PC-3 (cell line): ENCODE results near the gene SYT11. TPM values are rescaled to one million over a fixed set of nuclear protein-coding genes. Genes with fewer than 3 reads are reported as not detected.

Source experiments
- ATAC-seq: fragments of 200-7000 bp; cut with Tn5 transposase; 2 replicates; pipeline ENCODE4 v1.9.1; 2020; ENCODE audit warnings: mild to moderate bottlenecking, moderate library complexity
- BruUV-seq: library from RNA; stranded (reverse); fragments of 400-500 nt; replicated peaks from 2 replicates; lab custom pipeline; 2021; lab: Mats Ljungman, UMichigan
- CTCF ChIA-PET: fragments of 300-600 bp; sonication (Branson Sonifier 250); formaldehyde crosslinking; loops from one replicate; lab custom pipeline; 2022; ENCODE audit warnings: antibody characterized with exemption; lab: Charles Lee
- POLR2A ChIA-PET: fragments of 300-600 bp; sonication (Branson Sonifier 250); formaldehyde crosslinking; loops from one replicate; lab custom pipeline; 2022; ENCODE audit warnings: antibody characterized with exemption; ENCODE audit not compliant: unreplicated experiment; lab: Charles Lee
- DNase-seq: peaks from one replicate; pipeline ENCODE4 v3.0.0-alpha.2; 2015
- H2AFZ ChIP-seq: fragments of 300-600 bp; sonication (generic); 2 replicates; pipeline ENCODE4 v1.6.0; 2016; ENCODE audit warnings: antibody characterized with exemption, low read length
- H3F3A ChIP-seq: fragments of 300-600 bp; sonication (generic); one replicate; pipeline ENCODE4 v1.6.0; 2017; ENCODE audit warnings: antibody characterized with exemption, low read length, control low read depth, mild to moderate bottlenecking; ENCODE audit not compliant: unreplicated experiment
- H3K27ac ChIP-seq: fragments of 300-600 bp; sonication (generic); 2 replicates; pipeline ENCODE4 v1.5.1; 2016; ENCODE audit warnings: mild to moderate bottlenecking, low read length
- H3K27me3 ChIP-seq: fragments of 300-600 bp; sonication (generic); 2 replicates; pipeline ENCODE4 v1.6.1; 2016; ENCODE audit warnings: low read length, mixed read lengths
- H3K36me3 ChIP-seq: fragments of 300-600 bp; sonication (generic); 2 replicates; pipeline ENCODE4 v1.6.1; 2016; ENCODE audit warnings: low read depth, mixed run types, low read length, mixed read lengths
- H3K4me1 ChIP-seq: fragments of 300-600 bp; sonication (generic); 2 replicates; pipeline ENCODE4 v1.5.1; 2016; ENCODE audit warnings: low read length; ENCODE audit not compliant: insufficient read depth
- H3K4me2 ChIP-seq: fragments of 300-600 bp; sonication (generic); 2 replicates; pipeline ENCODE4 v1.6.0; 2016; ENCODE audit warnings: low read length
- H3K4me3 ChIP-seq: fragments of 300-600 bp; sonication (generic); 2 replicates; pipeline ENCODE4 v1.5.1; 2016; ENCODE audit warnings: mild to moderate bottlenecking, low read length, mixed read lengths
- H3K79me2 ChIP-seq: fragments of 300-600 bp; sonication (generic); 2 replicates; pipeline ENCODE4 v1.6.1; 2017; ENCODE audit warnings: low read length, mixed read lengths
- H3K9ac ChIP-seq: fragments of 300-600 bp; sonication (generic); 2 replicates; pipeline ENCODE4 v1.6.0; 2016; ENCODE audit warnings: mild to moderate bottlenecking, low read length
- H3K9me2 ChIP-seq: fragments of 300-600 bp; sonication (generic); replicated peaks from 2 replicates; pipeline ENCODE4 v1.6.1; 2016; ENCODE audit warnings: mixed run types, low read length, mixed read lengths
- H3K9me3 ChIP-seq: fragments of 300-600 bp; sonication (generic); 2 replicates; pipeline ENCODE4 v1.6.1; 2016; ENCODE audit warnings: low read length, mixed read lengths
- H4K20me1 ChIP-seq: fragments of 300-600 bp; sonication (generic); 2 replicates; pipeline ENCODE4 v1.6.1; 2016; ENCODE audit warnings: low read length, mixed read lengths
- EZH2 ChIP-seq: fragments of 300-600 bp; sonication (generic); IDR thresholded peaks from one replicate; pipeline ENCODE4 v1.6.1; 2017; ENCODE audit warnings: antibody characterized with exemption, mild to moderate bottlenecking, low read length; ENCODE audit not compliant: unreplicated experiment
- EZH2phosphoT487 ChIP-seq: fragments of 300-600 bp; sonication (generic); IDR thresholded peaks from 2 replicates; pipeline ENCODE4 v1.6.1; 2018; ENCODE audit warnings: mild to moderate bottlenecking, antibody characterized with exemption, low read length, borderline replicate concordance
- intact Hi-C: fragments of 100-400 bp; cut with micrococcal nuclease; formaldehyde crosslinking; loops from 2 replicates; pipeline ENCODE4 v1.9.0; 2023
- total RNA-seq: library from RNA; depleted of rRNA; stranded (reverse); fragments of >200 nt; gene quantifications from 2 replicates; pipeline ENCODE4 v1.2.3, GENCODE V29; 2014
- TF ChIP-seq, protein P1 (sequence below): fragments of 300-600 bp; sonication (generic); conservative IDR thresholded peaks from 2 replicates; pipeline ENCODE4 v1.5.1; 2017; ENCODE audit warnings: antibody characterized with exemption, low read depth, mild to moderate bottlenecking, low read length

The SYT11 gene
- total RNA-seq, 1 experiment from 2014 or later = 0.44 TPM

DNA sequence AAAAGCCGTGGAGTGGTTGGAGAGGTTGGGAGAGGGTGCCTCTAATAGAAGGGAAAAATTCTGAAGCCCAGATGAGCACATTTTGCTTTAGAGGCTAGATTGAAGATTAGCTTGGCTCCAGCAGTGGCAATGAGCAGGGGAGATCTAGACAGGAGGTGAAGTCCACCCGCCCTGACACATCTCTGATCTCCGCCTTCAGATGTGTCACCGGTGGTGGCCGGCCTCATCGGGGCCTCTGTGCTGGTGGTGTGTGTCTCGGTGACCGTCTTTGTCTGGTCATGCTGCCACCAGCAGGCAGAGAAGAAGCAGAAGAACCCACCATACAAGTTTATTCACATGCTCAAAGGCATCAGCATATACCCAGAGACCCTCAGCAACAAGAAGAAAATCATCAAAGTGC is 8.4 kb downstream of the SYT11 start:
- intact Hi-C loops = no loop called here
- no peak overlapping the region for H3K4me3 ChIP-seq
- POLR2A ChIA-PET = no interaction called here

DNA sequence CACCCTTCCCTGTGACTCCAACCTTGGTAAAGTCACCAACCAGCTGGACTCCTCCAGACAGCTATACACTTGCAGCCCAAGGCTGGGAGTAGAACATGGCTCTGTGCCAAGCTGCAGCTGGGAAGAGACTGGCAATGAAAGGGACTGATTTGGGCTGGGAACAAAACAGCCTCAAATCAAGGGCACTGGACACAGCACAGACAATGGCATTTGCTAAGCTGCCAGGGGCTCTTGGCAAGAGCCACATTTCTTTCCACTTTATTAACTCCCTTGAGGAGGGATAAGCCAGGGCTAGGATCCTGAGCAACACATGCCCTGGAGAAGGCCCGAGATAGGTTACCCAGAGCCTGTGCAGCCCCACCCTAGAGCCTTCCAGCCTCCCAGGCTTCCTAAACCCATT is 12.0 kb downstream of the SYT11 start:
- no peak for ATAC-seq

More for the DNA sequence above, 8.4 kb downstream of the SYT11 start:
- BruUV-seq = no TSS peak
- Histone ChIP-seq H3K4me1 (no peaks in the 10 kb centered on the region), H3K79me2 (no peaks in the 10 kb centered on the region), H3K9ac (no peak overlapping the region), H2AFZ (no peak overlapping the region), H3K4me2 (no peak overlapping the region), H3K27ac (no peak overlapping the region), H3K36me3 (no peaks in the 10 kb centered on the region), H3K9me2 (no peaks in the 10 kb centered on the region), H3K9me3 (no peaks in the 10 kb centered on the region), H3F3A (no peaks in the 10 kb centered on the region), H4K20me1 (no peaks in the 10 kb centered on the region), H3K27me3 (peaks cover 2% of the 10 kb centered on the region)
- CTCF ChIA-PET = no interaction called here
- ATAC-seq (no peak), DNase-seq (no peak)
- TF ChIP-seq EZH2phosphoT487 (no peak), EZH2 (no peak)
- TF ChIP-seq, protein P1, sequence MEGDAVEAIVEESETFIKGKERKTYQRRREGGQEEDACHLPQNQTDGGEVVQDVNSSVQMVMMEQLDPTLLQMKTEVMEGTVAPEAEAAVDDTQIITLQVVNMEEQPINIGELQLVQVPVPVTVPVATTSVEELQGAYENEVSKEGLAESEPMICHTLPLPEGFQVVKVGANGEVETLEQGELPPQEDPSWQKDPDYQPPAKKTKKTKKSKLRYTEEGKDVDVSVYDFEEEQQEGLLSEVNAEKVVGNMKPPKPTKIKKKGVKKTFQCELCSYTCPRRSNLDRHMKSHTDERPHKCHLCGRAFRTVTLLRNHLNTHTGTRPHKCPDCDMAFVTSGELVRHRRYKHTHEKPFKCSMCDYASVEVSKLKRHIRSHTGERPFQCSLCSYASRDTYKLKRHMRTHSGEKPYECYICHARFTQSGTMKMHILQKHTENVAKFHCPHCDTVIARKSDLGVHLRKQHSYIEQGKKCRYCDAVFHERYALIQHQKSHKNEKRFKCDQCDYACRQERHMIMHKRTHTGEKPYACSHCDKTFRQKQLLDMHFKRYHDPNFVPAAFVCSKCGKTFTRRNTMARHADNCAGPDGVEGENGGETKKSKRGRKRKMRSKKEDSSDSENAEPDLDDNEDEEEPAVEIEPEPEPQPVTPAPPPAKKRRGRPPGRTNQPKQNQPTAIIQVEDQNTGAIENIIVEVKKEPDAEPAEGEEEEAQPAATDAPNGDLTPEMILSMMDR = no peak

DNA sequence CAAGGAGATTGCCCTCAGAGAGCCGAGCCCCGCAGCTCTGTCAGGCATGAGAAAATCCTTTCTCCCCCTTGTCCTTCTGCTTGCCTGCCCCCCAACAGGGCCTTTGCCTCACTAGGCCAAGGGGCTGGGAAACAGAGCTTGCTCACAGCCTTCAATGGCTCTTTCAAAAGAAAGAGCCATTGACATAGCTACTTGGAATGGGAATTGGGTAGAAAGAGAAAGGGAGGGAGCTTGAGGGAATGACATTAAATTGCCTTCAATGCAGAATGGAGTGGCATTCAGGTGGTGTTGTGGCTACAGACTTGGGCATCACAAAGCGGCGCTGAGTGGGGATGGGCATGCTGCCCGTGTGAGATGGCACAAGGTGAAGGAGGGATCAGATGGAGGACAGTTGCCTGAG is 13.2 kb downstream of the SYT11 start:
- Histone ChIP-seq H3K9me2 (no peaks in the 10 kb centered on the region), H3K79me2 (no peaks in the 10 kb centered on the region), H3K9me3 (no peaks in the 10 kb centered on the region), H3K27ac (no peak overlapping the region), H3K4me3 (no peak overlapping the region), H3K4me2 (no peak overlapping the region), H3K36me3 (no peaks in the 10 kb centered on the region), H2AFZ (no peak overlapping the region), H3K4me1 (no peaks in the 10 kb centered on the region), H3F3A (no peaks in the 10 kb centered on the region), H4K20me1 (no peaks in the 10 kb centered on the region), H3K9ac (no peak overlapping the region), H3K27me3 (no peaks in the 10 kb centered on the region)
- CTCF ChIA-PET = no interaction called here
- POLR2A ChIA-PET = interaction anchor here (0.6 kb wide), 1 partner anchor 15 kb away, joined by 3 read pairs; no protein-coding TSS in a partner anchor
- no TSS peak for BruUV-seq
- no peak for DNase-seq
- ATAC-seq = no peak
- no peak for TF ChIP-seq EZH2phosphoT487
- TF ChIP-seq EZH2 = no peak
- intact Hi-C loops = no loop called here

More for the DNA sequence above, 12.0 kb downstream of the SYT11 start:
- Histone ChIP-seq H3K36me3 (no peaks in the 10 kb centered on the region), H3K9me2 (no peaks in the 10 kb centered on the region), H3K4me2 (no peak overlapping the region), H3K9me3 (no peaks in the 10 kb centered on the region), H3K9ac (no peak overlapping the region), H3F3A (no peaks in the 10 kb centered on the region), H3K79me2 (no peaks in the 10 kb centered on the region), H3K27ac (no peak overlapping the region), H3K4me1 (no peaks in the 10 kb centered on the region), H3K27me3 (no peaks in the 10 kb centered on the region), H3K4me3 (no peak overlapping the region), H2AFZ (no peak overlapping the region), H4K20me1 (no peaks in the 10 kb centered on the region)
- no peak for DNase-seq
- TF ChIP-seq EZH2phosphoT487 (no peak), EZH2 (no peak)
- TF ChIP-seq, protein P1 = no peak
- BruUV-seq = no TSS peak
- ChIA-PET CTCF (no interaction called here), POLR2A (no interaction called here)
- intact Hi-C loops = no loop called here
